ENCODE results near the gene CLASP1.

The CLASP1 gene

DNA sequence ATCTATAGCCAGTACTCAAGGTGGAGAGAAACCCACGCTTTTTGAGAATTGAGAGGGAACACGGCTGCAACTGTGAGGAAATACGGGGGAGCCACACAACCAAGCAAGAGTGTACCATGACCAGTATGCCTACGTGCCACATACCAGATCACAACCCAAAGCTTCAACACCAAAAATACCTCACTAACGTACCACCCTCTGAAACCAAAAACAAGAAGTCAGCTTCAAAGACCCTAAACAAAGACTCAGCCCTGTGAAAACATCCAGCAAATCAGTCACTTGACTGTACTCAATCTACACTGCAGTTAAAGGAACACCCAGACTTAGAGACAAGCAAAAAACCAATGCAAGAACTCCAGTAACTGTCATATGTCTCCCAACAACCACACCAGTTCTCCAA is 101.6 kb downstream of the CLASP1 start:
- DNase-seq (ENCODE audit: low read depth in 2 of 3, low spot score in 2 of 3), result no peak

DNA sequence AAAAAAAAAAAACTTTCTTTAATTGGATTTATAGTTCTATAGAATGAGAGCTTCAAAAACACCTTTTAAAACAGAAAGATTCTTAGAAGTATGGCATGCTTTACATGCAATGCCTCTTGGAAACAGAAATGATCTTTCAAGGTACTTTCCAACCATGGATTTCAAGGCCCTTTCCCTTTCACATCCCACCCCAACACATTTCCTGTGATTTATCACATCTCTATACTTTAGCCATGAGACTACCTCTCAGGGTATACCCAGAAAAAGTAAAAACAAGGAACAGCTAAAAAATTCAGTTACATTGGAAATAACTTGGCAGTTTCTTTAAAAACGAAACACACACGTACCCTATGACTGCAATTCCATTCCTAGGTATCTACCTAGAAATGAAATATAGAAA is 103.3 kb downstream of the CLASP1 start:
- DNase-seq (ENCODE audit: low read depth in 2 of 3, low spot score in 2 of 3), result no peak

DNA sequence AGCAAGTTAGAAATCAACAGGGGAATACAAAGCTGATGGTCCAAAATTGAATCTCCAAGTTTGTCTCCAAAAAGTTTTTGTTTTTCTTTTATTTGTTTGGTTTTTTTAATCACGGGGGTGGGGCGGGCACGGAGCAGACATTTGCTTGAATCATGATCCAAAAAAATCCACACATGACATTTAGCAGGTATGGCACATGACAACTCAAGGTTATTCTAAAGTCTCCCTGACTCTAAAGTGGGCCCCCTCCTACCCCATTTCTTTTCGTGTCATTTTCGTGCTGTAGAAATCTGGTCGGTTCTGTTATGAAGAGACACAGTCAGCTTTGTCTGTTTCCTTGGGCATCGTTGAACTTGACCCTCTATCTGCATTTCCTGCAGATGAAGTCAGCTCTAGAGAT is 104.0 kb downstream of the CLASP1 start:
- DNase-seq (ENCODE audit: low read depth in 2 of 3, low spot score in 2 of 3), result no peak

GRCh38 chr2:121541495-121541894 is 107.8 kb downstream of the CLASP1 start:
- DNase-seq (ENCODE audit: low read depth in 2 of 3, low spot score in 2 of 3), result no peak

DNA sequence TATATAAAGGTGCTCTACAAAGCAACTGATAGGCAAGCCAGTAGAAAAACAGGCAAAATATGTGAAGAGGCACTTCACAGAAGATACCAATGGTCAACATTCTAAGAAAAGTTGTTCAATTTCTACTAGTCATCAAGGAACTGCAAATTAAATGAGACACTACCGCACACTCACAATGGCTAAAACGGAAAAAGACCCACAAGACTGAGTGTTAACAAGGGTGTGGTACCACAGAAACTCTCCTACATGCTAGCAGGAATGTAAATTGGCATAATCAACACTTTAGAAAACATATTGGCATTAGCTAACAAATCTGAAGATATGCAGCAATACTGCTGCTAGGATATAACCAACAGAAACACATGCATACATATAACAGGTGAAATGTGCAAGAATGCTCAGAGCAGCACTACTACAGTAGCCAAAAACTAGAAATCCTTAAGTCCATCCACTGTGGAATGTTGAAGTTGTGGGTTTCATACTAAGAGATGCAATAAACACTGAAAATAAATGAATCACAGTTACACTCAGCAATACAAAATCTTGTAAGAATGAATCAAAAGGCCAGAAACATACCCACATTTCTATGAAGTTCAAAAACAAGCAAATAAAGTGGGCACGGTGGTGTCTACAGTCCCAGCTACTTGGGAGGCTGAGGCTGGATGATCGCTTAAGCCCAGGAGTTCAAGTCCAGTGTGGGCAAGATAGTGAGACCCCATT is 109.4 kb downstream of the CLASP1 start:
- DNase-seq (ENCODE audit: low read depth in 2 of 3, low spot score in 2 of 3), result no peak

DNA sequence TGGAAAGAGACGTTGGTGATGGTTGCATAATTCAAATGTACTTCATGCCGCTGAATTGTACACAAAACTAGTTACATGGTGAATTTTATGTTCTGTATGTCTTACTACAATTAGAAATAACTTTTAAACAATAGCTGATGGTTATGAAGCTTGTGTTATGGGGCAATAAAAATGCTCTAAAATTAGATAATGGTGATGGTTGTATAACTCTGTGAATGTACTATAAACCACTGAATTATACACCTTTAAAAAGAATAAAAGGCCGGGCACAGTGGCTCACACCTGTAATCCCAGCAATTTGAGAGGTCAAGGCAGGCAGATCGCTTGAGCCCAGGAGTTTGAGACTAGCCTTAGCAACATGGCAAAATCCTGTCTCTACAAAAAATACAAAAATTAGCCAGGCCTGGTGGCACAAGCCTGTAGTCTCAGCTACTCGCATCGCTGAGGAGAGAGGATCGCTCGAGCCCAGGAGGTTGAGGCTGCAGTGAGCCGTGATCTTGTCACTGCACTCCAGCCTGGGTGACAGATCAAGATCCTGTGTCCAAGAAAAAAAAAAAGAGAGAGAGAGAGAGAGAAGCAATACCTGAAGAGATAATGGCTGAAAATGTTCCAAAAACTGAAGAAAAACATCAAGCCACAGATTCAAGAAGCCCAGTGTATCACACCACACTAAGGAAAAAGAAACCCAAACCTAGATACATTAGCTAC is 112.3 kb downstream of the CLASP1 start:
- DNase-seq (ENCODE audit: low read depth in 2 of 3, low spot score in 2 of 3), result no peak

DNA sequence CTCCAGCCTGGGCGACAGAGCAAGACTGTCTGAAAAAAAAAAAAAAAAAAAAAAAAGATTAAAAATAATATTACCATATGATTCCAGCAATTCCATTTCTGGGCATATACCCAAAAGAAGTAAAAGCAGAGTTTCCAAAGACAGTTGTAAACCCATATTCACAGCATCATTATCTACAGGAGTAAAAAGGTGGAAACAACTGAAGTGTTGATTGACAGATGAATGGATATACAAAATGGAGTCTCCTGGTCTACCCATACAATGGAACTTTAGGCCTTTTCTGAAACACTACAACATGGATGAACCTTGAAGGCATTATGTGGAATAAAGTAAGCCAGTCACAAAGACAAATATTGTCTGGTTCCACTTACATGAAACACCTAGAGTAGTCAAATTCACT is 112.9 kb downstream of the CLASP1 start:
- no peak for DNase-seq (ENCODE audit: low read depth in 2 of 3, low spot score in 2 of 3)

DNA sequence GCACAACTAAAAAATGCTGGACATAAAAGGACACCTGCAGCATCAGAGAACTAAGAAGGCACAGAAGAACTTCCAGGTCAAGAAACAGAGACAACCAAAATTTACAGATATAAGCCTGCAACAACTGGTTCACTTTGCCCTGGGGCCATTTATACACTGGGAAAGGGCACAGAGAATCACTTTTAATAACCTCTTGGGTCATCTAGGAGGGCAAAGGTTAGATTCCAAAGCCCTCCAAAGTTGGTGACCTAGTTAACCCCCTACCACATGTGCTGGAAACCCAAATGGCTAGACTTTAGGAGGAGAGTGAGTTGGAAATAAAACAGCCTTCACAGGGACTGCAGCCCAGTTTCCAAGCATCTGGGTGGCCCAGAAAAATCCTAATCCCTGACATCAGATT is 115.3 kb downstream of the CLASP1 start:
- no peak for DNase-seq (ENCODE audit: low read depth in 2 of 3, low spot score in 2 of 3)

- no peak for DNase-seq (ENCODE audit: low read depth in 2 of 3, low spot score in 2 of 3)
Measured at GRCh38 chr2:121532894-121533293, 116.4 kb downstream of the CLASP1 start.

DNA sequence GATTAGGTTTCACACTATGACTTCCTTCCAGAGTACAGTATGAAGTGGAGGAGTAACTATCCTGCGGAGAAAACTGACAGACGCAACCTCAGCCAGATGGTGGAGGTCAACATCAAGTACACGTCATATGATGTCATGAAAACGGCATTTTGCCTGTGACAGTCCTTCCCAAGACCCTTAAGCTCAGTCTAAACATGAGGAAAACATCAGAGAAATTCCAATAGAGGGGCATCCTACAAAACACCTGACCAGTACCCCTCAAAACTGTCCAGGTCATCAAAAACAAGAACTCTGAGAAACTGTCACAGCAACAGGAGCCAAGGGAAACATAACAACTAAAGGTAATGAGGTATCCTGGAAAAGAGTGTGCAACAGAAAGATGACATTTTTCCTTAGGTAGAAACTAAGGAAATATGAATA is 116.9 kb downstream of the CLASP1 start:
- DNase-seq (ENCODE audit: low read depth in 2 of 3, low spot score in 2 of 3), result no peak

DNA sequence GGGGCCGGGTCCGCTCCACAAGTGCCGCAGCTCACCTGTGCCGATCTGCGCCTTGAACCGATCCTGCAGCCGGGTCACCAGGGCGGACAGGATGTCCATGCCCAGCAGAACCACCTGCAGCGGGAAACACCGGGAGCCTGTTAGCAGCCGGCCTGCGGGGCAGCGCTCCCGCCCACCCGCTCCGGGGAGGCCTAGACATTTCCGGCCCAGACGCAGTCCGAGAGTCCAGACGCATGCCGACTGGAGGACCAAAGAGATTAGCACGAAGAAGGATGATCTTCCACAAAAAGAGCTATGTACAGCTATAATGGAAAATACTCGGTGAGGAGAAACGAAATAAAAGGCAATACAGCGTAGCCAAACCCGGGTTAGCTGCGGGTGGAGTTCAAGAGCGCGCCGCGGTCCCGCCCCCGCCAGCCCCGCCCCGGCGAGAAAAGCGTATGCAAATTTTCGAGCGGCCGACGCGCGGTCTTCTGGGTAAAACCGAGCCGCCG is 119.0 kb downstream of the CLASP1 start:
- DNase-seq (ENCODE audit: low read depth in 2 of 3, low spot score in 2 of 3), result peak; percentile 51 to 59 (median 59)

DNA sequence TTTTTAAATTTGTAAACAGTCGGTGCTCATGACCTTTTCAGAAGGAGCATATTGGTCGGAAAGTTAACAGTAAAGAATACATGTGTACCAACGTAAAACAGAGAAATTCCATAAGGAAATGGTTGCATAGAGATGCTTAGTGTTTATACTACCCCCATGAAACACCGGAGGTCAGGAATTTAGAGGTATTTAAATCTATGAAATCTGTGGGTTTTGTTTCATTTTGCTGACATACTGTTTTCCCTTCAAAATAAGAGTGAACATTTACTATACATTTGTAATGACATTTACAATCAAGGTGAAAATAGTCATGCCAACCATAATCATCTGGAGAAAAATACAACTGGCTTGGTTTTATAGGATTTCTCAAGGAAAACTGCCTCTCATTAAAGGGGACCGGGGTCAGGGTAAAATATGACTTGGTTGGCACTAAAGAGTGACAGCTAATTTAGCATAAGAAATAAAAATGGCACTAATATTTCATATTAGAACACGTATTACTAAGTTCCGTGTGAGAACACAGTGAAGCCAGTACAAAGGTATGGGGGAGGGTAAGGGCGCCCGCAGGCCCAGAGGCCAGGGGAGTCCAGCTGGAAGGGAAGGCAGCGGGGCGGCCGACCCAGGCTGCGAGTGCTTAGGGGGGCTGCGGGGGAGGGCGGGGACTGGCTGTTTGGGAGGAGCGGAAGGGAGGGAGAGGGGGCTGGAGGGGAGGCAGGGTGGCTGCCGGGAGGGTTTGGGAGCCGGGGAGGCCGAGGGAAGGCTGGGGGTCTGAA is 119.6 kb downstream of the CLASP1 start:
- peak in 1 of 3 experiments; percentile 9 for DNase-seq (ENCODE audit: low read depth in 2 of 3, low spot score in 2 of 3)

- DNase-seq (ENCODE audit: low read depth in 2 of 3, low spot score in 2 of 3), result peak in 1 of 3 experiments; percentile 18
Measured at GRCh38 chr2:121527009-121527682, 122.1 kb downstream of the CLASP1 start.

DNA sequence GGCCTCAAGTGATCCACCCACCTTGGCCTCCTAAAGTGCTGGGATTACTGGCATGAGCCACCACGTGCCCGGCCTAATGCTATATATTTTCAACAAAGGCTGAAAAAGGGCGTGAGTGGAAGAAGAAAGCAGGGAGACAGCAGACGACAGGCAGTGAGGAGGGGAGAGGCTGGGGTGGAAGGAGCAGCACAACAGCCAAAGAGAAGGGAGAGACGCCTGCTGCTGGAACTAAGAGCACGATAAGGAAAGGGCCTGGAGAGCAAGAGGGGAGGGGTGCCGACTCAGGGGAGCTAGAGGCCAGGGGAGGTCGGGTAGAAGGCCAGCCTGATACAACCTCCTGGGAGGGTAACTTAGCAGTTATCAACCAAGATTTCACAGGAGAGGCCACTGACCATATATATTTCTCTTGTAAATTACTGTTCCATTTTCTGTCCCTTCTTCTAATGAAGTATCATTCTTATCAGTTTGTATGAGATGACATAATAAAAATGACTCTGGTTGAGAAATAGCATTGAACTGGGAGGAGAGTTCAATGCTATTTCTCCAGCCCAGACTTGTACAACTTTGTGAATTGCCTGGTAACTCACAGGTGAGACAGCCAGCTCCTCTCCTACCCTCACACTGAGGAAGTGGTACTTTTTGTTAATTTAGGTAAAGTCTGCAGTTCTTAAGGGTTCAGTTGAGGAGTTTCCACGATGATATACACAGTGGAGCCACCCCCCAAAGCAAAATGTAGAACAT is 124.4 kb downstream of the CLASP1 start:
- no peak for DNase-seq (ENCODE audit: low read depth in 2 of 3, low spot score in 2 of 3)

GRCh38 chr2:121521359-121521758 is 127.9 kb downstream of the CLASP1 start:
- no peak for DNase-seq (ENCODE audit: low read depth in 2 of 3, low spot score in 2 of 3)

DNA sequence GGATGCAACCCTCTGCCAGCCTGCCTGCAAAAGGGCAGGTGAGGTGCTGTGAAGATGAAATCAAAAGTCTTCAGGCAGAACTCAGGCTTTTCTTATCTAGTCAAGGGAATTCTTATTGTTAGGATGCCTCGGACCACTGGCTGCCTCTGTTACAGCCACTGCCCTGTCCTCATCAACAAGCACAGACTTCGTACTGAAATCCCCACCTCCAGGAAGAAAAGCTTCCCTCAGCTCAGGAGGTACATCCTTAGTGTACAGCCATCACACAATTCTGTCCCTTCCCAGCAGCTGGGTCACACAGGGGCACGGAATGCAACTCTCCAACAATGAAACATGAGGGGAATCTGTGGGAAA is 128.6 kb downstream of the CLASP1 start:
- DNase-seq (ENCODE audit: low read depth in 2 of 3, low spot score in 2 of 3), result no peak

GRCh38 chr2:121519732-121520640 is 129.3 kb downstream of the CLASP1 start:
- no peak for DNase-seq (ENCODE audit: low read depth in 2 of 3, low spot score in 2 of 3)

- DNase-seq (ENCODE audit: low read depth in 2 of 3, low spot score in 2 of 3), result no peak
Measured at GRCh38 chr2:121519153-121519552, 130.1 kb downstream of the CLASP1 start.

- no peak for DNase-seq (ENCODE audit: low read depth in 2 of 3, low spot score in 2 of 3)
Measured at GRCh38 chr2:121513597-121514333, 135.5 kb downstream of the CLASP1 start.
